ENCODE results near the gene B3GALT6.

Gene B3GALT6

GRCh38 chr1:1260843-1261560 lies 29.0 kb downstream of the B3GALT6 start:
- H3K9me3 ChIP-seq (ENCODE audit: control insufficient read depth, low read length) = no peaks in the 10 kb centered on the region
- 90 to 92% methylated on average over 16 of the region's 16 CpGs for WGBS, 2 experiments (ENCODE audit: insufficient coverage in 2 of 2)
- peaks cover 79% of the 10 kb centered on the region for H3K36me3 ChIP-seq (ENCODE audit: control insufficient read depth, insufficient read depth, low read length)
- H3K4me1 ChIP-seq (ENCODE audit: control insufficient read depth, insufficient read depth, low read length, poor library complexity, severe bottlenecking) = peaks cover 7% of the 10 kb centered on the region
- no peak overlapping the region for H3K27ac ChIP-seq (ENCODE audit: low read depth, low read length, severe bottlenecking)
- H3K4me3 ChIP-seq (ENCODE audit: extremely low read depth, insufficient read depth, low read length, poor library complexity, severe bottlenecking) = no peak overlapping the region

DNA sequence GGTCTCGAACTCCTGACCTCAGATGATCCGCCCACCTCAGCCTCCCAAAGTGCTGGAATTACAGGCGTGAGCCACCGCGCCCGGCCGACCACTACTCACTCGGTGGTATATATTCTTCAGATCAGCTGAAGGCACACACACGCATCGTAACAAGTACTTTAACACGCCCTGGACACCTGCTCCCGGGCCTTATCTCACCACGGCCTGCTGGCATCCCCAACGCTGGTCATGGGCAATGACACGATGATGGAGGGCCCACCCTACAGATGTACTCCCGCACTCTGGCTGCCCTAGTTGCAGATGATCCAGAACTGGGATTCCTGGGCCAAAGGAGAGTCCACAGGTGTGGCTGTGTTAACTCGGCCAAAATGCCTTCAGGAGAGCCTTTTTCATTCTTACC lies 30.0 kb downstream of the B3GALT6 start:
- 97 to 98% methylated on average over 17 of the region's 17 CpGs for WGBS, 2 experiments (ENCODE audit: insufficient coverage in 2 of 2)

GRCh38 chr1:1262758-1263157 lies 30.7 kb downstream of the B3GALT6 start:
- peaks cover 7% of the 10 kb centered on the region for H3K4me1 ChIP-seq (ENCODE audit: control insufficient read depth, insufficient read depth, low read length, poor library complexity, severe bottlenecking)
- no peak overlapping the region for H3K27ac ChIP-seq (ENCODE audit: low read depth, low read length, severe bottlenecking)
- WGBS, 2 experiments (ENCODE audit: insufficient coverage in 2 of 2) = 97 to 100% methylated on average over 5 to 6 of the region's 8 CpGs
- H3K4me3 ChIP-seq (ENCODE audit: extremely low read depth, insufficient read depth, low read length, poor library complexity, severe bottlenecking) = no peak overlapping the region
- H3K36me3 ChIP-seq (ENCODE audit: control insufficient read depth, insufficient read depth, low read length) = peaks cover 79% of the 10 kb centered on the region
- no peaks in the 10 kb centered on the region for H3K9me3 ChIP-seq (ENCODE audit: control insufficient read depth, low read length)

More for the DNA sequence above, 30.0 kb downstream of the B3GALT6 start:
- Histone ChIP-seq H3K4me3 (ENCODE audit: extremely low read depth, insufficient read depth, low read length, poor library complexity, severe bottlenecking) (no peak overlapping the region), H3K27ac (ENCODE audit: low read depth, low read length, severe bottlenecking) (no peak overlapping the region), H3K9me3 (ENCODE audit: control insufficient read depth, low read length) (no peaks in the 10 kb centered on the region), H3K4me1 (ENCODE audit: control insufficient read depth, insufficient read depth, low read length, poor library complexity, severe bottlenecking) (peaks cover 7% of the 10 kb centered on the region), H3K36me3 (ENCODE audit: control insufficient read depth, insufficient read depth, low read length) (peaks cover 78% of the 10 kb centered on the region)

GRCh38 chr1:1264026-1264425 lies 32.0 kb downstream of the B3GALT6 start:
- Histone ChIP-seq H3K36me3 (ENCODE audit: control insufficient read depth, insufficient read depth, low read length) (peaks cover 90% of the 10 kb centered on the region), H3K4me1 (ENCODE audit: control insufficient read depth, insufficient read depth, low read length, poor library complexity, severe bottlenecking) (peaks cover 7% of the 10 kb centered on the region), H3K9me3 (ENCODE audit: control insufficient read depth, low read length) (no peaks in the 10 kb centered on the region), H3K27ac (ENCODE audit: low read depth, low read length, severe bottlenecking) (no peak overlapping the region), H3K4me3 (ENCODE audit: extremely low read depth, insufficient read depth, low read length, poor library complexity, severe bottlenecking) (no peak overlapping the region)
- 88 to 99% methylated on average over 8 to 9 of the region's 9 CpGs for WGBS, 2 experiments (ENCODE audit: insufficient coverage in 2 of 2)

GRCh38 chr1:1264868-1265272 lies 32.8 kb downstream of the B3GALT6 start:
- Histone ChIP-seq H3K27ac (ENCODE audit: low read depth, low read length, severe bottlenecking) (peak overlapping the region; percentile 80), H3K36me3 (ENCODE audit: control insufficient read depth, insufficient read depth, low read length) (peaks cover 84% of the 10 kb centered on the region), H3K9me3 (ENCODE audit: control insufficient read depth, low read length) (no peaks in the 10 kb centered on the region), H3K4me1 (ENCODE audit: control insufficient read depth, insufficient read depth, low read length, poor library complexity, severe bottlenecking) (peaks cover 7% of the 10 kb centered on the region), H3K4me3 (ENCODE audit: extremely low read depth, insufficient read depth, low read length, poor library complexity, severe bottlenecking) (no peak overlapping the region)
- 92 to 95% methylated on average over 9 to 10 of the region's 10 CpGs for WGBS, 2 experiments (ENCODE audit: insufficient coverage in 2 of 2)

DNA sequence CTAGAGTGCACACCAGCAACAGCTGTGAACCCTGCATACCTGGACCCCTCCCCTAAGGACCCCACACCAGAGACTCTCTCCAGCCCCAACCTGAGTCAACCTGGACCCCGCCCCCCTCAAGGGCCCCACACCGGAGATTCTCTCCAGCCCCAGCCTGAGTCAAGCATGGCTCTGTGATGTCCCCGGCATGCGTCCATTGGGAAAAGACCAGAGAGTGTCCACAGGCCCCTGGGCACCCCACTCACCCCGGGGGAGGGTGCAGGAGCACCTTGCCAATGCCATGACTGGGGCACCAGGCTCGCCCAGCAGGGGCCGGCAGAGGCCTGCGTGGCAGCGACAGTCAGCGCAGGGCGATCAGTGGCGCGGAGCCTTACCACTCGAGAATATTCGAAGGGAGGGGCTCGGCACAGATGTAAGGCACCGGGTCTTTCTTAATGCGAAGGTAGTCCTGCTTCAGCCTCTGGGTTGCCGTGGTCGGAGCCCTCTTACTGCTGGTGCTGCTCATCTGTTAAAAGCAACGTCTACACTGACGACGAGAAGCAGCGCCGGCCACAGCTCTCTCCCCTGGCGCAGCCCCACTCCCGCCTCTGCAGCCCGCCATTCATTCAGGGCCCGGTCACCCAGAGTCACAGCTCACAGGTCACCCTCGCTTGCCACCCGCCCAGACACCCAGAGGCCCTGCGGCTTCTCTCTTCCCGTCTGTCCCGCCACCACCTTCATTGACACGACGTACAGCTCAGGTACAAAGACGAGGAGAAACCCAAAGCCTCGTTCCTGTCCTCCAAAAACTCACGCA lies 35.6 kb downstream of the B3GALT6 start:
- H3K4me3 ChIP-seq (ENCODE audit: extremely low read depth, insufficient read depth, low read length, poor library complexity, severe bottlenecking) = no peak overlapping the region
- no peak overlapping the region for H3K27ac ChIP-seq (ENCODE audit: low read depth, low read length, severe bottlenecking)
- peaks cover 16% of the 10 kb centered on the region for H3K4me1 ChIP-seq (ENCODE audit: control insufficient read depth, insufficient read depth, low read length, poor library complexity, severe bottlenecking)
- H3K9me3 ChIP-seq (ENCODE audit: control insufficient read depth, low read length) = no peaks in the 10 kb centered on the region
- 97% methylated on average over 39 of the region's 39 CpGs for WGBS, 2 experiments (ENCODE audit: insufficient coverage in 2 of 2)
- H3K36me3 ChIP-seq (ENCODE audit: control insufficient read depth, insufficient read depth, low read length) = peaks cover 75% of the 10 kb centered on the region

- Histone ChIP-seq H3K27ac (ENCODE audit: low read depth, low read length, severe bottlenecking) (no peak overlapping the region), H3K36me3 (ENCODE audit: control insufficient read depth, insufficient read depth, low read length) (peaks cover 69% of the 10 kb centered on the region), H3K9me3 (ENCODE audit: control insufficient read depth, low read length) (no peaks in the 10 kb centered on the region), H3K4me1 (ENCODE audit: control insufficient read depth, insufficient read depth, low read length, poor library complexity, severe bottlenecking) (peaks cover 16% of the 10 kb centered on the region), H3K4me3 (ENCODE audit: extremely low read depth, insufficient read depth, low read length, poor library complexity, severe bottlenecking) (no peak overlapping the region)
- WGBS, 2 experiments (ENCODE audit: insufficient coverage in 2 of 2) = 97 to 100% methylated on average over 10 to 13 of the region's 13 CpGs
Observed at GRCh38 chr1:1268284-1268682, 36.2 kb downstream of the B3GALT6 start.

DNA sequence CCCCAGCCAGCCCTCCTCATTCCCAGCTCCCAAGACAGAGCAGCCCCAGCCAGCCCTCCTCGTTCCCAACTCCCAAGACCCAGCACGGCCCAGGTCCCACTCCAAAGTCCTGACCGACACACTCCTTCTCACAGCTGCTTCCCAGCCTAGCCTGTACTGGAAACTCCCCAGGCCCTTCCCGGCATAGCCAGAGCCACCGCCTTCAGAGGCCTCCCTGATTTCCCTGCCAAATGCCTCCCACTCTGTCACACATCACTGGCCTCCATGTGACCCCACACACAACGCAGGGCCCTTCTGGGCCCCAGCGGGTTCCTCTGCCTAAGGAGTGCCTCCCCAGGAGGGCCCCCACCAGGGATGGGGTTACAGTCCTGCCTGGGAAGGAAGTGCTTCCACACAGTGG lies 38.8 kb downstream of the B3GALT6 start:
- 95 to 100% methylated on average over 5 to 6 of the region's 7 CpGs for WGBS, 2 experiments (ENCODE audit: insufficient coverage in 2 of 2)
- H3K9me3 ChIP-seq (ENCODE audit: control insufficient read depth, low read length) = no peaks in the 10 kb centered on the region
- H3K4me3 ChIP-seq (ENCODE audit: extremely low read depth, insufficient read depth, low read length, poor library complexity, severe bottlenecking) = no peak overlapping the region
- no peak overlapping the region for H3K27ac ChIP-seq (ENCODE audit: low read depth, low read length, severe bottlenecking)
- peaks cover 9% of the 10 kb centered on the region for H3K4me1 ChIP-seq (ENCODE audit: control insufficient read depth, insufficient read depth, low read length, poor library complexity, severe bottlenecking)
- peaks cover 50% of the 10 kb centered on the region for H3K36me3 ChIP-seq (ENCODE audit: control insufficient read depth, insufficient read depth, low read length)

DNA sequence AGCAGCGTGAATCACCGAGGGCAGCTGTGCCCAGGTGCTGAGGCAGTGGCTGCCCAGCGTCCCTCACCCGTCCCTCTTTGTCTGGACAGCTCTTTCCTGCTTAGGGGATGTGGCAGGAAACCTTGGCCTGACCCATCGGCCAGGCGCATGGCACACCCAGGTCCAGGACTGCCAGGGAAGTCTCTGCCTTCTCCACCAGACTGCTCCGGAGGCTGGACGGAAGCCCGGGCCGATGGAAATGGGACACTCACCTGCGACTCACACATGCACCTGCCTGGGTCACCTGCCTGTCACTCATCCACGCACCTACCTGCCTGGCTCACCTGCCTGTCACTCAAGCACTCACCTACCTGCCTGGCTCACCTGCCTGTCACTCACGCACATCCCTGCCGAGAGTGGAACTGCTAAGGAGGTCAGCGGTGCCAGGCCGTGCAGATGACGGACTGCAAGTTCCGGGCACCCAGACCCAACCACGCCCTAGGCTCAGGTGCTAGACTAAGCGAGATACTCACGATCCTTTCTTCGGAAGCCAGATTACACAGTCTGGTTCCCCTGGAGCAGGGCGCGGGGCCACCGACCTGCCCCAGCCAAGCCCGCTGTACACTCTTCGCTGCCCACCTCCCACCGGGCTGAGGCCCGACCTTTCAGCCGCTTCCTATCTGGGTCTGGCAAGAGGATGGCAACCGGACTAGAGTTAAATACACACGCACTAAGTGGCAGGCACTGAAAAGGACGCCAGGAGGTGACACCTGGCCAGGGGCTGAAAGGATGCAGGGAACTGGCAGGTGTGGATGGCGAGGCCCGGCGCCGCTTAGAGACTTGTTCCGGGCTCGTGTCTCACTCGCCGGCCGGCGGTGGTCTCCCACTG lies 40.5 kb downstream of the B3GALT6 start:
- H3K27ac ChIP-seq (ENCODE audit: low read depth, low read length, severe bottlenecking) = peak overlapping the region; percentile 45
- H3K4me1 ChIP-seq (ENCODE audit: control insufficient read depth, insufficient read depth, low read length, poor library complexity, severe bottlenecking) = peaks cover 9% of the 10 kb centered on the region
- WGBS, 2 experiments (ENCODE audit: insufficient coverage in 2 of 2) = 53 to 58% methylated on average over 42 to 43 of the region's 43 CpGs
- H3K36me3 ChIP-seq (ENCODE audit: control insufficient read depth, insufficient read depth, low read length) = peaks cover 36% of the 10 kb centered on the region
- H3K9me3 ChIP-seq (ENCODE audit: control insufficient read depth, low read length) = no peaks in the 10 kb centered on the region
- H3K4me3 ChIP-seq (ENCODE audit: extremely low read depth, insufficient read depth, low read length, poor library complexity, severe bottlenecking) = peak overlapping the region; percentile 87

DNA sequence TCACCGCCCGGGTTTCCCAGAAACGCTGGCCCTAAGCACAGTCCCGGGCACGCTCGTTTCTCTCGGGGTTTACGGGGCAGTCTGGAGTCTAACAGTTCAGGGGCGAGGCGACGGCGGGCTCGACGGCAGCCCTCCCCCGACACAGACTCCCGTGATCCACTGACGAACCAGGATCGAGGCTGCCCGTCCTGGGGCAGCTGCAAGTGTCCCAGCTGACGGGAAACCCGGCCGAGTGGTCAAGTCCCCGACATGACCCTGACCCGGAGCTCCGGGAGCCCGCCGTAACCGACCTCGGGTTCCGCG lies 41.1 kb downstream of the B3GALT6 start:
- H3K27ac ChIP-seq (ENCODE audit: low read depth, low read length, severe bottlenecking) = peak overlapping the region; percentile 45
- H3K4me3 ChIP-seq (ENCODE audit: extremely low read depth, insufficient read depth, low read length, poor library complexity, severe bottlenecking) = peak overlapping the region; percentile 87
- H3K4me1 ChIP-seq (ENCODE audit: control insufficient read depth, insufficient read depth, low read length, poor library complexity, severe bottlenecking) = peaks cover 9% of the 10 kb centered on the region
- H3K9me3 ChIP-seq (ENCODE audit: control insufficient read depth, low read length) = no peaks in the 10 kb centered on the region
- peaks cover 30% of the 10 kb centered on the region for H3K36me3 ChIP-seq (ENCODE audit: control insufficient read depth, insufficient read depth, low read length)
- 0 to 1% methylated on average over 31 of the region's 31 CpGs for WGBS, 2 experiments (ENCODE audit: insufficient coverage in 2 of 2)

Measured in mesodermal cell (in vitro differentiated cells).